ENCODE data around the gene OR6J1. TPM values are rescaled to one million over a fixed set of nuclear protein-coding genes. Genes with fewer than 3 reads are reported as not detected.

Gene OR6J1
- total and polyA plus RNA-seq, 2 of the 13 experiments (the other 11 are each of a cell fraction or from before 2014, with no cell fraction given) = not detected

DNA sequence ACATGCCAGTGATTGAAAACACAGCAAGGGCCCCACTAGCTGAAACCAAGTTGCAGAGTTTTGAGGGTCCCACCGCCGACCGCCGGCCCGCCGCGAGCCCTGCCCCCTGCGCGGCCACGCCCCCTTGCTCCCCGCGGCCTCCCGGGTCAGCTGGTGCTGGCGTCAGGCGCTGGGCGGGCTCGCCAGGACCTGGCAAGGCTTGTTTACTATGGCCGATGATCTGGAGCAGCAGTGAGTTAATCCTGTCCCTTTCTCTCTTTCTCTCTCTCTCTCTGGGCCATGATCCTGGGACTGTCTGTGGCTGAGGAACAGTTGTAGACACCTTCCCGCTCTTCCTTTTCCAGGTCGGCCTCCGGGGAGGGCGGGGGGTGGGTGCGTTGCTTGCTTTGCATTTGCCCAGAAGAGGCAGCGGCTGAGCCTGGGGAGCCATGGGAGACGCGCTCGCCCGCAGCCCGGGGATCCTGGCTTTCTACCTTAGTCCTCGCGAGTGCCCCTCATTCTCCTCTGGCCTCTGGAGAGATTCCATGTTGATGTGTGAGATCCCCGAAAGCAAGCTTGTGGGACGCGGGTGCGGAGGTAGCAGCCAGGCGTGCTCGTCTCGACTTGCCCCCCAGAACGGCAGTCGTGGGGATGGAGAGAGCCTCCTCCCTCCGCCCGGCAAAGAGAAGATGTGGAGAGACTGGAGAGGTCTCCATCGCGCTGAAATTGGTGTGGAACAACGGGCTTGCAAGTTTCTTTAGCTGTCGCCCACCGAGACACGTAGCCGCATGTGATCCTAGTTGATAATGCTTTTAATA lies 45.9 kb downstream of the OR6J1 start, which contains the start of gene ABHD4 (continued):
- peak; percentile 97; the same call in 1 of the 2 replicates for TF ChIP-seq GTF3A (CRISPR knock-in tag; conservative IDR thresholded peaks at IDR 0.05)
- 0 out of 2 replicates have a peak, but pooled peaks have one; percentile 3 for TF ChIP-seq MTA3 (CRISPR knock-in tag; IDR thresholded peaks at IDR 0.05)
- TF ChIP-seq ELF1 (CRISPR knock-in tag; IDR thresholded peaks at IDR 0.05) = peak; percentile 16; the same call in 1 of the 2 replicates
- TF ChIP-seq, protein P1, sequence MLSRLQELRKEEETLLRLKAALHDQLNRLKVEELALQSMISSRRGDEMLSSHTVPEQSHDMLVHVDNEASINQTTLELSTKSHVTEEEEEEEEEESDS (CRISPR knock-in tag; IDR thresholded peaks at IDR 0.05; ENCODE audit: borderline replicate concordance) = peak; percentile 5; the same call in 1 of the 2 replicates
- TF ChIP-seq ZNF143 (CRISPR knock-in tag; IDR thresholded peaks at IDR 0.05) = no peak; the same call in 1 of the 2 replicates
- peak; percentile 91 for TF ChIP-seq XRCC5 (optimal IDR thresholded peaks at IDR 0.05; ENCODE audit: low read length)
- TF ChIP-seq FOXJ3 (CRISPR knock-in tag; IDR thresholded peaks at IDR 0.05; ENCODE audit: borderline replicate concordance) = no peak; the same call in 1 of the 2 replicates
- no peak for TF ChIP-seq ZBTB1 (CRISPR knock-in tag; IDR thresholded peaks at IDR 0.05; ENCODE audit: borderline replicate concordance)
- TF ChIP-seq ZNF329 (CRISPR knock-in tag; IDR thresholded peaks at IDR 0.05; ENCODE audit: low read depth) = peak; percentile 85; the same call in 1 of the 2 replicates
- peak; percentile 95; the same call in 1 of the 2 replicates for TF ChIP-seq KLF9 (CRISPR knock-in tag; IDR thresholded peaks at IDR 0.05; ENCODE audit: low read depth)
- TF ChIP-seq FOXO1 (CRISPR knock-in tag; IDR thresholded peaks at IDR 0.05) = peak; percentile 93
- TF ChIP-seq ONECUT2 (CRISPR knock-in tag; IDR thresholded peaks at IDR 0.05) = no peak
- no peak for TF ChIP-seq CEBPB (IDR thresholded peaks at IDR 0.05; ENCODE audit: borderline replicate concordance, low read depth, low read length)
- no peak for TF ChIP-seq ZBTB42 (CRISPR knock-in tag; IDR thresholded peaks at IDR 0.05)
- TF ChIP-seq, protein P2, sequence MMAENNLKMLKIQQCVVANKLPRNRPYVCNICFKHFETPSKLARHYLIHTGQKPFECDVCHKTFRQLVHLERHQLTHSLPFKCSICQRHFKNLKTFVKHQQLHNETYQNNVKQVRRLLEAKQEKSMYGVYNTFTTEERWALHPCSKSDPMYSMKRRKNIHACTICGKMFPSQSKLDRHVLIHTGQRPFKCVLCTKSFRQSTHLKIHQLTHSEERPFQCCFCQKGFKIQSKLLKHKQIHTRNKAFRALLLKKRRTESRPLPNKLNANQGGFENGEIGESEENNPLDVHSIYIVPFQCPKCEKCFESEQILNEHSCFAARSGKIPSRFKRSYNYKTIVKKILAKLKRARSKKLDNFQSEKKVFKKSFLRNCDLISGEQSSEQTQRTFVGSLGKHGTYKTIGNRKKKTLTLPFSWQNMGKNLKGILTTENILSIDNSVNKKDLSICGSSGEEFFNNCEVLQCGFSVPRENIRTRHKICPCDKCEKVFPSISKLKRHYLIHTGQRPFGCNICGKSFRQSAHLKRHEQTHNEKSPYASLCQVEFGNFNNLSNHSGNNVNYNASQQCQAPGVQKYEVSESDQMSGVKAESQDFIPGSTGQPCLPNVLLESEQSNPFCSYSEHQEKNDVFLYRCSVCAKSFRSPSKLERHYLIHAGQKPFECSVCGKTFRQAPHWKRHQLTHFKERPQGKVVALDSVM (CRISPR knock-in tag; IDR thresholded peaks at IDR 0.05) = 0 out of 2 replicates have a peak, but pooled peaks have one; percentile 49
- TF ChIP-seq ZNF652 (CRISPR knock-in tag; IDR thresholded peaks at IDR 0.05; ENCODE audit: borderline replicate concordance, low read depth) = peak; percentile 10; the same call in 1 of the 2 replicates
- peak; percentile 97 for TF ChIP-seq KDM5B (CRISPR knock-in tag; IDR thresholded peaks at IDR 0.05; ENCODE audit: borderline replicate concordance)
- peak; percentile 12; the same call in 1 of the 2 replicates for TF ChIP-seq ETV5 (CRISPR knock-in tag; IDR thresholded peaks at IDR 0.05; ENCODE audit: borderline replicate concordance)
- TF ChIP-seq, protein P3, sequence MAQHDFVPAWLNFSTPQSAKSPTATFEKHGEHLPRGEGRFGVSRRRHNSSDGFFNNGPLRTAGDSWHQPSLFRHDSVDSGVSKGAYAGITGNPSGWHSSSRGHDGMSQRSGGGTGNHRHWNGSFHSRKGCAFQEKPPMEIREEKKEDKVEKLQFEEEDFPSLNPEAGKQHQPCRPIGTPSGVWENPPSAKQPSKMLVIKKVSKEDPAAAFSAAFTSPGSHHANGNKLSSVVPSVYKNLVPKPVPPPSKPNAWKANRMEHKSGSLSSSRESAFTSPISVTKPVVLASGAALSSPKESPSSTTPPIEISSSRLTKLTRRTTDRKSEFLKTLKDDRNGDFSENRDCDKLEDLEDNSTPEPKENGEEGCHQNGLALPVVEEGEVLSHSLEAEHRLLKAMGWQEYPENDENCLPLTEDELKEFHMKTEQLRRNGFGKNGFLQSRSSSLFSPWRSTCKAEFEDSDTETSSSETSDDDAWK (CRISPR knock-in tag; IDR thresholded peaks at IDR 0.05) = no peak
- TF ChIP-seq NFKB2 (CRISPR knock-in tag; IDR thresholded peaks at IDR 0.05; ENCODE audit: borderline replicate concordance) = peak; percentile 79; the same call in 1 of the 2 replicates
- TF ChIP-seq, protein P4, sequence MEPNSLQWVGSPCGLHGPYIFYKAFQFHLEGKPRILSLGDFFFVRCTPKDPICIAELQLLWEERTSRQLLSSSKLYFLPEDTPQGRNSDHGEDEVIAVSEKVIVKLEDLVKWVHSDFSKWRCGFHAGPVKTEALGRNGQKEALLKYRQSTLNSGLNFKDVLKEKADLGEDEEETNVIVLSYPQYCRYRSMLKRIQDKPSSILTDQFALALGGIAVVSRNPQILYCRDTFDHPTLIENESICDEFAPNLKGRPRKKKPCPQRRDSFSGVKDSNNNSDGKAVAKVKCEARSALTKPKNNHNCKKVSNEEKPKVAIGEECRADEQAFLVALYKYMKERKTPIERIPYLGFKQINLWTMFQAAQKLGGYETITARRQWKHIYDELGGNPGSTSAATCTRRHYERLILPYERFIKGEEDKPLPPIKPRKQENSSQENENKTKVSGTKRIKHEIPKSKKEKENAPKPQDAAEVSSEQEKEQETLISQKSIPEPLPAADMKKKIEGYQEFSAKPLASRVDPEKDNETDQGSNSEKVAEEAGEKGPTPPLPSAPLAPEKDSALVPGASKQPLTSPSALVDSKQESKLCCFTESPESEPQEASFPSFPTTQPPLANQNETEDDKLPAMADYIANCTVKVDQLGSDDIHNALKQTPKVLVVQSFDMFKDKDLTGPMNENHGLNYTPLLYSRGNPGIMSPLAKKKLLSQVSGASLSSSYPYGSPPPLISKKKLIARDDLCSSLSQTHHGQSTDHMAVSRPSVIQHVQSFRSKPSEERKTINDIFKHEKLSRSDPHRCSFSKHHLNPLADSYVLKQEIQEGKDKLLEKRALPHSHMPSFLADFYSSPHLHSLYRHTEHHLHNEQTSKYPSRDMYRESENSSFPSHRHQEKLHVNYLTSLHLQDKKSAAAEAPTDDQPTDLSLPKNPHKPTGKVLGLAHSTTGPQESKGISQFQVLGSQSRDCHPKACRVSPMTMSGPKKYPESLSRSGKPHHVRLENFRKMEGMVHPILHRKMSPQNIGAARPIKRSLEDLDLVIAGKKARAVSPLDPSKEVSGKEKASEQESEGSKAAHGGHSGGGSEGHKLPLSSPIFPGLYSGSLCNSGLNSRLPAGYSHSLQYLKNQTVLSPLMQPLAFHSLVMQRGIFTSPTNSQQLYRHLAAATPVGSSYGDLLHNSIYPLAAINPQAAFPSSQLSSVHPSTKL (CRISPR knock-in tag; IDR thresholded peaks at IDR 0.05) = peak; percentile 53; the same call in 1 of the 2 replicates
- peak; percentile 38 for TF ChIP-seq U2AF1 (optimal IDR thresholded peaks at IDR 0.05; ENCODE audit: low read depth, low read length)
